IMR-90 (cell line): Measurements from ENCODE around the gene B3GLCT. TPM values are rescaled to one million over a fixed set of nuclear protein-coding genes. Genes with fewer than 3 reads are reported as not detected.

Experiments
- ATAC-seq: fragments of 200-7000 bp; cut with Tn5 transposase; 2 replicates; pipeline ENCODE4 v1.9.1; 2020; ENCODE audit warnings: low read depth, mild to moderate bottlenecking, moderate library complexity
- BruUV-seq: library from RNA; stranded (reverse); fragments of 400-500 nt; replicated peaks from 2 replicates; lab custom pipeline; 2021; lab: Mats Ljungman, UMichigan
- CTCF ChIA-PET: fragments of 300-600 bp; formaldehyde crosslinking; extraction: SDS; loops from one replicate; lab custom pipeline; 2021; ENCODE audit warnings: antibody characterized with exemption; lab: Yijun Ruan, JAX
- POLR2A ChIA-PET: fragments of 300-600 bp; sonication (Branson Sonifier 250); formaldehyde crosslinking; loops from one replicate; lab custom pipeline; 2022; ENCODE audit warnings: antibody characterized with exemption; ENCODE audit not compliant: unreplicated experiment; lab: Charles Lee
- DNase-seq: peaks from one replicate; pipeline ENCODE4 v3.0.0; 2013
- H2AFZ ChIP-seq: replicated peaks from 2 replicates; pipeline ENCODE3; 2013; ENCODE audit warnings: low read length, mild to moderate bottlenecking; ENCODE audit not compliant: poor library complexity
- H2AK5ac ChIP-seq: 2 replicates; pipeline ENCODE4 v1.6.1; 2013; ENCODE audit warnings: low read depth, low read length, inconsistent platforms
- H2AK9ac ChIP-seq: replicated peaks from 2 replicates; pipeline ENCODE3; 2013; ENCODE audit warnings: mild to moderate bottlenecking, low read depth, low read length, moderate library complexity; ENCODE audit not compliant: poor library complexity
- H2BK120ac ChIP-seq: 2 replicates; pipeline ENCODE4 v1.6.1; 2013; ENCODE audit warnings: low read depth, low read length, inconsistent platforms
- H2BK15ac ChIP-seq: 3 replicates; pipeline ENCODE4 v1.6.1; 2013; ENCODE audit warnings: low read depth, low read length, inconsistent platforms
- H2BK20ac ChIP-seq: 2 replicates; pipeline ENCODE4 v1.6.1; 2013; ENCODE audit warnings: low read depth, mild to moderate bottlenecking, inconsistent platforms, low read length, moderate library complexity
- H2BK5ac ChIP-seq: 2 replicates; pipeline ENCODE4 v1.6.1; 2013; ENCODE audit warnings: mild to moderate bottlenecking, low read depth, low read length, inconsistent platforms; ENCODE audit not compliant: poor library complexity, severe bottlenecking
- H3K14ac ChIP-seq: replicated peaks from 2 replicates; pipeline ENCODE4 v1.6.1; 2013; ENCODE audit warnings: low read depth, low read length, inconsistent platforms
- H3K18ac ChIP-seq: 2 replicates; pipeline ENCODE4 v1.6.1; 2013; ENCODE audit warnings: low read depth, low read length, control low read depth
- H3K23ac ChIP-seq: 2 replicates; pipeline ENCODE4 v1.6.1; 2013; ENCODE audit warnings: low read depth, low read length, inconsistent platforms
- H3K27ac ChIP-seq: 2 replicates; pipeline ENCODE4 v1.5.1; 2013; ENCODE audit warnings: mild to moderate bottlenecking, control low read depth, low read length; ENCODE audit not compliant: insufficient read depth
- H3K27me3 ChIP-seq: 2 replicates; pipeline ENCODE4 v1.6.1; 2013; ENCODE audit warnings: low read length; ENCODE audit not compliant: control insufficient read depth, insufficient read depth
- H3K36me3 ChIP-seq: 2 replicates; pipeline ENCODE4 v1.6.1; 2013; ENCODE audit warnings: low read length, mixed read lengths; ENCODE audit not compliant: control insufficient read depth, insufficient read depth
- H3K4ac ChIP-seq: 2 replicates; pipeline ENCODE4 v1.6.1; 2013; ENCODE audit warnings: low read depth, low read length, inconsistent platforms
- H3K4me1 ChIP-seq: 2 replicates; pipeline ENCODE4 v1.6.1; 2013; ENCODE audit warnings: low read length, mixed read lengths; ENCODE audit not compliant: control insufficient read depth, insufficient read depth
- H3K4me2 ChIP-seq: 2 replicates; pipeline ENCODE4 v1.6.1; 2013; ENCODE audit warnings: low read depth, mild to moderate bottlenecking, control low read depth, low read length, moderate library complexity
- H3K4me3 ChIP-seq: 2 replicates; pipeline ENCODE4 v1.5.1; 2013; ENCODE audit warnings: low read depth, mild to moderate bottlenecking, control low read depth, low read length, moderate library complexity; ENCODE audit not compliant: insufficient read depth
- H3K56ac ChIP-seq: 2 replicates; pipeline ENCODE4 v1.6.1; 2013; ENCODE audit warnings: low read length, inconsistent platforms; ENCODE audit not compliant: insufficient read depth; ENCODE audit errors: extremely low read depth
- H3K79me1 ChIP-seq, 2 experiments: 2 replicates each; pipeline ENCODE4 v1.6.1; 2013; ENCODE audit warnings: low read length in 2 of 2, inconsistent platforms in 1 of 2, low read depth in 1 of 2
- H3K9ac ChIP-seq: 2 replicates; pipeline ENCODE4 v1.6.1; 2013; ENCODE audit warnings: low read depth, low read length, control low read depth
- H3K9me1 ChIP-seq: 2 replicates; pipeline ENCODE4 v1.6.1; 2013; ENCODE audit warnings: low read length, inconsistent platforms; ENCODE audit not compliant: insufficient read depth
- H3K9me3 ChIP-seq: 2 replicates; pipeline ENCODE4 v1.6.1; 2013; ENCODE audit warnings: low read length; ENCODE audit not compliant: control insufficient read depth, insufficient read depth
- H4K20me1 ChIP-seq: 2 replicates; pipeline ENCODE4 v1.6.1; 2013; ENCODE audit warnings: low read length, inconsistent platforms; ENCODE audit not compliant: insufficient read depth
- H4K5ac ChIP-seq: 2 replicates; pipeline ENCODE4 v1.6.1; 2013; ENCODE audit warnings: mild to moderate bottlenecking, low read depth, low read length, control low read depth
- H4K8ac ChIP-seq, 2 experiments: 2 replicates each; pipeline ENCODE4 v1.6.1; 2013; ENCODE audit warnings: low read depth in 2 of 2, low read length in 2 of 2, control low read depth in 1 of 2, inconsistent platforms in 1 of 2
- H4K91ac ChIP-seq: 2 replicates; pipeline ENCODE4 v1.6.1; 2013; ENCODE audit warnings: low read depth, low read length, inconsistent platforms; ENCODE audit not compliant: insufficient read depth
- BHLHE40 ChIP-seq: fragments of 150-350 bp; IDR thresholded peaks from 2 replicates; pipeline ENCODE4 v1.6.1; 2016; ENCODE audit warnings: mild to moderate bottlenecking, low read depth, low read length
- CEBPB ChIP-seq: IDR thresholded peaks from 2 replicates; pipeline ENCODE4 v1.6.1; 2012; ENCODE audit warnings: low read depth, low read length, improper control_type of control experiment
- CTCF ChIP-seq: conservative IDR thresholded peaks from 2 replicates; pipeline ENCODE4 v1.5.1; 2012; ENCODE audit warnings: mild to moderate bottlenecking, low read depth, low read length, improper control_type of control experiment
- ELK1 ChIP-seq: fragments of 150-350 bp; IDR thresholded peaks from 2 replicates; pipeline ENCODE4 v1.6.1; 2016; ENCODE audit warnings: low read depth, mild to moderate bottlenecking, low read length, moderate library complexity, borderline replicate concordance
- MXI1 ChIP-seq: IDR thresholded peaks from 2 replicates; pipeline ENCODE4 v1.6.1; 2012; ENCODE audit warnings: low read depth, mild to moderate bottlenecking, low read length, moderate library complexity, borderline replicate concordance
- NFE2L2 ChIP-seq: fragments of 150-350 bp; IDR thresholded peaks from 2 replicates; pipeline ENCODE4 v1.6.1; 2016; ENCODE audit warnings: low read depth, mild to moderate bottlenecking, low read length
- RFX5 ChIP-seq: IDR thresholded peaks from 2 replicates; pipeline ENCODE4 v1.8.0; 2012; ENCODE audit warnings: low read depth, mild to moderate bottlenecking, low read length, moderate library complexity
- WGBS, 2 experiments: methylation state at CpG; one replicate each; pipeline versions ENCODE4 v1.1.5 to v1.1.7; 2013; ENCODE audit warnings: missing lambda C conversion rate in 2 of 2; ENCODE audit not compliant: insufficient read length in 1 of 2; ENCODE audit errors: extremely low coverage in 2 of 2; 5-methylcytosine and 5-hydroxymethylcytosine counted together
- dilution Hi-C: fragments of 300-500 bp; cut with HindIII; formaldehyde crosslinking; loops from one replicate; pipeline ENCODE4 v1.14.3; 2018; ENCODE audit warnings: low sequenced_read_pairs; ENCODE audit not compliant: unreplicated experiment
- in situ Hi-C: fragments of 300-500 bp; cut with MboI; formaldehyde crosslinking; loops from 3 replicates; pipeline ENCODE4 v1.14.3; 2019; ENCODE audit warnings: low sequenced_read_pairs, inconsistent platforms, mixed read lengths
- intact Hi-C: fragments of 100-400 bp; cut with micrococcal nuclease; formaldehyde crosslinking; loops from 2 replicates; pipeline ENCODE4 v1.10.0; 2022
- polyA plus RNA-seq, 3 experiments: library from polyadenylated mRNA; depleted of rRNA; stranded (reverse); fragments of >200 nt; gene quantifications; 2 replicates each; pipeline ENCODE4 v1.2.3, GENCODE V29; 2012; ENCODE audit warnings: low replicate concordance in 1 of 3
- total RNA-seq: library from RNA; depleted of rRNA; stranded (reverse); fragments of >200 nt; gene quantifications from 2 replicates; pipeline ENCODE4 v1.2.3, GENCODE V29; 2012

B3GLCT gene
- total and polyA plus RNA-seq, 2 of the 4 experiments (the other 2 are of a cell fraction) = 2.0 to 4.5 TPM

- Histone ChIP-seq H2BK5ac (no peak overlapping the region), H3K36me3 (no peaks in the 10 kb centered on the region), H3K14ac (no peak overlapping the region), H3K4ac (no peak overlapping the region), H2AK9ac (no peak overlapping the region), H4K20me1 (no peaks in the 10 kb centered on the region), H2BK15ac (no peak overlapping the region), H3K18ac (no peak overlapping the region), H3K9ac (no peak overlapping the region), H2AFZ (no peak overlapping the region), H3K9me1 (no peaks in the 10 kb centered on the region), H3K4me3 (no peak overlapping the region), H3K79me1 (no peaks in the 10 kb centered on the region), H3K4me2 (no peak overlapping the region), H2AK5ac (no peak overlapping the region), H3K9me3 (peaks cover 3% of the 10 kb centered on the region; the same call in 1 of the 2 replicates), H3K27me3 (peaks cover 18% of the 10 kb centered on the region), H3K56ac (no peak overlapping the region), H3K23ac (no peak overlapping the region), H2BK20ac (no peak overlapping the region), H4K91ac (no peak overlapping the region), H4K8ac (no peak overlapping the region), H2BK120ac (no peak overlapping the region), H3K4me1 (no peaks in the 10 kb centered on the region), H4K5ac (no peak overlapping the region), H3K27ac (no peak overlapping the region)
- ATAC-seq (no peak), DNase-seq (no peak)
- no peak for TF ChIP-seq CEBPB
- no peak for TF ChIP-seq RFX5
- no peak for TF ChIP-seq BHLHE40
- TF ChIP-seq CTCF = no peak
- TF ChIP-seq NFE2L2 = no peak
- TF ChIP-seq ELK1 = no peak
- TF ChIP-seq MXI1 = no peak
- intact Hi-C loops = no loop called here
- 14% methylated on average over 2 of the region's 2 CpGs; no CpG with 5 or more reads in 1 of the 2 experiments for WGBS, 2 experiments
- BruUV-seq = no TSS peak
- POLR2A ChIA-PET = no interaction called here
- CTCF ChIA-PET = no interaction called here
- in situ Hi-C loops = no loop called here
- dilution Hi-C loops = no loop called here
These were observed 151.6 kb downstream of the B3GLCT start for GRCh38 chr13:31351376-31351775.
